ENCODE measurements around the gene HBS1L. TPM values are rescaled to one million over a fixed set of nuclear protein-coding genes. Genes with fewer than 3 reads are reported as not detected.

The HBS1L gene
- total and polyA plus RNA-seq, 9 of the 15 experiments (the other 6 are each of a cell fraction or from before 2014, with no cell fraction given) = 101 to 199 (median 145) TPM

GRCh38 chr6:135093578-135093977 lies 39.0 kb upstream of the HBS1L start (continued):
- TF ChIP-seq, protein P1, sequence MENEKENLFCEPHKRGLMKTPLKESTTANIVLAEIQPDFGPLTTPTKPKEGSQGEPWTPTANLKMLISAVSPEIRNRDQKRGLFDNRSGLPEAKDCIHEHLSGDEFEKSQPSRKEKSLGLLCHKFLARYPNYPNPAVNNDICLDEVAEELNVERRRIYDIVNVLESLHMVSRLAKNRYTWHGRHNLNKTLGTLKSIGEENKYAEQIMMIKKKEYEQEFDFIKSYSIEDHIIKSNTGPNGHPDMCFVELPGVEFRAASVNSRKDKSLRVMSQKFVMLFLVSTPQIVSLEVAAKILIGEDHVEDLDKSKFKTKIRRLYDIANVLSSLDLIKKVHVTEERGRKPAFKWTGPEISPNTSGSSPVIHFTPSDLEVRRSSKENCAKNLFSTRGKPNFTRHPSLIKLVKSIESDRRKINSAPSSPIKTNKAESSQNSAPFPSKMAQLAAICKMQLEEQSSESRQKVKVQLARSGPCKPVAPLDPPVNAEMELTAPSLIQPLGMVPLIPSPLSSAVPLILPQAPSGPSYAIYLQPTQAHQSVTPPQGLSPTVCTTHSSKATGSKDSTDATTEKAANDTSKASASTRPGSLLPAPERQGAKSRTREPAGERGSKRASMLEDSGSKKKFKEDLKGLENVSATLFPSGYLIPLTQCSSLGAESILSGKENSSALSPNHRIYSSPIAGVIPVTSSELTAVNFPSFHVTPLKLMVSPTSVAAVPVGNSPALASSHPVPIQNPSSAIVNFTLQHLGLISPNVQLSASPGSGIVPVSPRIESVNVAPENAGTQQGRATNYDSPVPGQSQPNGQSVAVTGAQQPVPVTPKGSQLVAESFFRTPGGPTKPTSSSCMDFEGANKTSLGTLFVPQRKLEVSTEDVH (IDR thresholded peaks at IDR 0.05; ENCODE audit: low read depth, partially characterized antibody) = no peak
- TF ChIP-seq CHD7 (IDR thresholded peaks at IDR 0.05; ENCODE audit: low read depth, low read length) (no peak), NCOA4 (IDR thresholded peaks at IDR 0.05; ENCODE audit: partially characterized antibody) (no peak), CEBPB (tag; IDR thresholded peaks at IDR 0.05) (no peak), HMG20B (CRISPR knock-in tag; IDR thresholded peaks at IDR 0.05) (no peak), NFRKB (IDR thresholded peaks at IDR 0.05; ENCODE audit: low read depth) (no peak), ZNF174 (CRISPR knock-in tag; IDR thresholded peaks at IDR 0.05) (no peak), SMAD4 (CRISPR knock-in tag; conservative IDR thresholded peaks at IDR 0.05) (no peak), ZNF583 (CRISPR knock-in tag; IDR thresholded peaks at IDR 0.05) (no peak), NEUROD1 (IDR thresholded peaks at IDR 0.05; ENCODE audit: borderline replicate concordance, low read depth, low read length, partially characterized antibody) (peak; percentile 33)
- TF ChIP-seq, protein P2, sequence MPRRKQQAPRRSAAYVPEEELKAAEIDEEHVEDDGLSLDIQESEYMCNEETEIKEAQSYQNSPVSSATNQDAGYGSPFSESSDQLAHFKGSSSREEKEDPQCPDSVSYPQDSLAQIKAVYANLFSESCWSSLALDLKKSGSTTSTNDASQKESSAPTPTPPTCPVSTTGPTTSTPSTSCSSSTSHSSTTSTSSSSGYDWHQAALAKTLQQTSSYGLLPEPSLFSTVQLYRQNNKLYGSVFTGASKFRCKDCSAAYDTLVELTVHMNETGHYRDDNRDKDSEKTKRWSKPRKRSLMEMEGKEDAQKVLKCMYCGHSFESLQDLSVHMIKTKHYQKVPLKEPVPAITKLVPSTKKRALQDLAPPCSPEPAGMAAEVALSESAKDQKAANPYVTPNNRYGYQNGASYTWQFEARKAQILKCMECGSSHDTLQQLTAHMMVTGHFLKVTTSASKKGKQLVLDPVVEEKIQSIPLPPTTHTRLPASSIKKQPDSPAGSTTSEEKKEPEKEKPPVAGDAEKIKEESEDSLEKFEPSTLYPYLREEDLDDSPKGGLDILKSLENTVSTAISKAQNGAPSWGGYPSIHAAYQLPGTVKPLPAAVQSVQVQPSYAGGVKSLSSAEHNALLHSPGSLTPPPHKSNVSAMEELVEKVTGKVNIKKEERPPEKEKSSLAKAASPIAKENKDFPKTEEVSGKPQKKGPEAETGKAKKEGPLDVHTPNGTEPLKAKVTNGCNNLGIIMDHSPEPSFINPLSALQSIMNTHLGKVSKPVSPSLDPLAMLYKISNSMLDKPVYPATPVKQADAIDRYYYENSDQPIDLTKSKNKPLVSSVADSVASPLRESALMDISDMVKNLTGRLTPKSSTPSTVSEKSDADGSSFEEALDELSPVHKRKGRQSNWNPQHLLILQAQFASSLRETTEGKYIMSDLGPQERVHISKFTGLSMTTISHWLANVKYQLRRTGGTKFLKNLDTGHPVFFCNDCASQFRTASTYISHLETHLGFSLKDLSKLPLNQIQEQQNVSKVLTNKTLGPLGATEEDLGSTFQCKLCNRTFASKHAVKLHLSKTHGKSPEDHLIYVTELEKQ (CRISPR knock-in tag; IDR thresholded peaks at IDR 0.05) = no peak
